GM19239 (cell line): ENCODE results near the gene AXIN2.
"Not testable (repeated sequence)": the region's sequence is repeated elsewhere in the genome, so short reads cannot be mapped to it uniquely, and the experiment has no call there.

Source experiments
- DNase-seq: peaks from one replicate; pipeline ENCODE4 v3.0.0; 2011; ENCODE audit warnings: low spot score; ENCODE audit not compliant: insufficient read length
- FAIRE-seq: peaks from 2 replicates; lab custom pipeline; 2011; peaks lifted over from hg19 to GRCh38; lab: Jason Lieb, UNC

Gene AXIN2

GRCh38 chr17:65523853-65524664 lies 37.4 kb downstream of the AXIN2 start:
- FAIRE-seq: no peak
- no peak for DNase-seq

DNA sequence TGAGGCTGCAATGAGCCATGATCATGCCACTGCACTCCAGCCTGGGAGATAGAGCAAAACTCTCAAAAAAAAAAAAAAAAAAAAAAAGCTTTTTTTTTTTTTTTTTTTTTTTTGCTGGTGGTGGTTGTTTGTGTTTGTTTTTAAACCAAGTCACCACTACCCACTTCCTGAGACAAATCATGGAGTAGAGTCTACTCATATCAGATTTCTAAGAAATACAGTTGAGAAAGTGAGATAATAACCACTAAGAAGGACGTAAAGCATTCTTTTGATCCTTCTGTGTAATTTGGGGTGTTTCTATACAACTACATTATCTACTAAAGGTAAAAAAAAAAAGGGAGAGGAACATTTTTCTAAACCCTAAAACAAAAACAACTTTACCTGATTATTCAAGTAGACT lies 38.0 kb downstream of the AXIN2 start:
- DNase-seq (no peak), FAIRE-seq (no peak)

DNA sequence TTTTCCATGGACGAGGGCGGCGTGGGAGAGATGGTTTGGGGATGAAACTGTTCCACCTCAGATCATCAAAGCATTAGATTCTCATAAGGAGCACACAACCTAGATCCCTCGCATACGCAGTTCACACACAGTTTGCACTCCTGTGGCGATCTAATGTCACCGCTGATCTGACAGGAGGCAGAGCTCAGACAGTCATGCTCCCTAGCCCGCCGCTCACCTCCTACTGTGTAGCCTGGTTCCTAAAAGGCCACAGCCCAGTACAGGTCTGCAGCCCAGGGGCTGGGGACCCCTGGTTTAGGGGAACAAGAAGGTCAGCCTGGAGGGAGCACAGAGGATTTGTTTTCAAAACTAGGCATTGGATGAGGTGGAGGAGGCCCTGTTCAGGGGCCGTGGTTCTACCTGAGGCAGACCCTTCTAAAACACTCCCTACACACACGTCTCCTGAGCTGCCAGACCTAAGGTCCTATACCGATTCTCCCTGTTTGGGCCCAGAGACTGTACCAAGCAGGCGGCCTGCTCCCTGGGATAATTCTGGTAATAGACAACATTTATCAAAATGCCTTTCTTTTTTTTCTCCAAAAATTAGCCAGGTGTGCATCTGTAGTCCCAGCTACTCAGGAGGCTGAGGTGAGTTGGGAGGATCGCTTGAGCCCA lies 38.6 kb downstream of the AXIN2 start:
- FAIRE-seq: no peak
- no peak for DNase-seq

DNA sequence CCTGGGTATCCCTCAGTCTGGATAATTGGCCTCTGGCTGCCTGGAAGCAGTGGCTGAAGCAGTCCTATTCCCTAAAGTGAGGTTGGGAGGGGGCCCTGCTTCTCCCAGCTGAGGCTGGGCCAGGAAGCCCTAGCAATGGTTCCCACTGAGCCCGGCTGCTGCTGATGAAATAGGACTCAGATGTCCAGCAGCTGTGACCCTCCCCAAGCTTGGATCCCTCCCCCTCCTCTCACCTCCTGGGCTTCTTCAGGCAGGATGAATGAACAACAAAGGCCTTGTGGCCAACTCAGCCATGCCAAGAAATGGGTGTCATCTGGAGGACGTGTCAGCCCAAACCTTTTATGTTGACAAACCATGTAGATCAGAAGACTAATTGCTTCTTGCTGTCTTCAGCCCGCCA lies 42.0 kb downstream of the AXIN2 start:
- no peak for FAIRE-seq

GRCh38 chr17:65518256-65518655 lies 43.2 kb downstream of the AXIN2 start:
- no peak for FAIRE-seq
- no peak for DNase-seq

More for the DNA sequence above, 42.0 kb downstream of the AXIN2 start:
- no peak for DNase-seq

DNA sequence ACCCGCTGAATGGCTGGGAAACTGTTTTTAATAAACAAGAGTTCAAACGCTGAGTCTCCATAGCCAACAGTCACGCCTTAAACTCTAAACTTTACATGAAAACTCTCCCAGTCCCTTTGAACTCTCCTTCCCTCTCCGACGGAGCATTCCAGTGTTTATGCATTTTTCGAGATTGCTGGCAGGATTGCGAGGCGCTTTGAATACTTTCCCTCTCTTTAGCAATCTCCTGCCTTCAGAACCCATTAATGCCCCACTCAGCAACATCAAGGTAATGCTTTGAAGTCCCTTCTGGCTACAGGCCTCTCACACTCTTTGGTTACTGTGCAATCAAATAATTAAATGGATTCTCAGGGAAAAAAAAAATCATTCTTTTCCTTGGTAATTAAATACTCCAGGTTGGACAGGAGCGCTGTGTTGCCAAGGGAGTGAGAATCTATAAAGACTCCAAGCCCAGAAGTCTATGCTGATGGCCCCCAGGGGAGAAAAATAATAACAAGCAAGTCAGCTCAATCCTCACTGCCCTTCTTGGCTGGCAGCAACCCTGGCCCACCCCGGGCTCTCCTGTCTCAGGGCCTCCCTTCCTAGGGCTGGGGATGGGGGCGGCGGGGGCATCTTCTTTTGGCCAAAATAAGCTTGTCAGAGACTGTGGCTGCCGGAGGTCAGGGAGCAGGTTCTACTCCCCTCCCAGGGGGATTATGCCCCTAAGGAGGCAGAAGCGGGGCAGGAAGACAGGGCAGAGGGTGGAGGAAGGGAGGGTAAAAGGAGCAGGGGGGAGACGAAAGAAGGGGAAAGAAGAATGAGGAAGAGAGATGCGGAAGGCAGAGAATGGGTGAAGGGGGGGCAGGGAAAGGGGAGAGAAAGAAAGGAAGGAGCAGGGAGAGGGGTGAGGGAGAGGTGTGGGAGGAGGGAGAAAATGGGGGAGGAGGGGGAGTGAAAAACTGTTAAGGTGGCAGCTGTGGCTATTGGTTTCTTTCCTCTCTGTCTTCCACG lies 45.2 kb downstream of the AXIN2 start:
- no peak for DNase-seq
- no peak for FAIRE-seq

DNA sequence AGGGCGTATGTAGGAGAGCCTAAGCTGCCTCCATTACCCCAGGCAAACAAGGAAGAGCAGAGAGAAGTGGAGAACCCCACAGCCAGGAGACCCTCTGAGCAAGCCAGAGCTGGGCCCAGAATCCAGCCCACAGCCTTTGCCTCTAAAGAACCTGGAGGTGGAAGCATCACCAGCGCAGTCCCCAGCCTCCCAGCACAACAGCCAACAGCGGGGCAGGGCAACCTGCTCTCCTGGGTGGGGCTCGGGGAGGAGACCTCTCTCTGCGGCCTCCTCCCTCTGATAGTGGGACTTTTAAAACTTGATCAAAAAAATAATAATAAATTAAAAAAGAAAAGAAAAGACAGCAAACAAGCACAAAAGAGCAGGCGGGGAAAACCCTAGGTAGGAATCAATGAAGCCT lies 45.9 kb downstream of the AXIN2 start:
- DNase-seq (no peak), FAIRE-seq (no peak)

- no peak for DNase-seq
- no peak for FAIRE-seq
Observed at GRCh38 chr17:65514541-65514940, 46.9 kb downstream of the AXIN2 start.

DNA sequence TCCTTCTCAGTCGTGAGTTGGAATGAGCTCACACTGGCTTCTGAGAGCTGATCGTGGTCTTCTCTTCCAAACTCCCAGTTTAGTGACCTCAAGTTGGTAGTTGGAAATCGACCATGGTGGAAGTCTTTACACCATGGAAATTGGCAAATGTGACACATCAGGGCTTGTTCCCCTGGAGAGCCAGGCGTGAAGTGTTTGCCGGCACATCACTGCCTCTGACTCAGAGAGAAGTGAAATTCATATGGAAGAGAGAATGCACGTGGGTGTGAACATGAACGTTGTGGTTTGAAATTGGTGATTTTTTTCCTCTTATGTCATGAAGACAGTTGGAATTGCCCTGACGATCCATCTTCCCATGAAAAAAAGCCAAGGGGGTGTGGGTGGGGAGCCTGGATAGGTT lies 47.4 kb downstream of the AXIN2 start:
- FAIRE-seq (no peak), DNase-seq (no peak)

- DNase-seq (no peak), FAIRE-seq (no peak)
Observed at GRCh38 chr17:65511316-65511715, 50.1 kb downstream of the AXIN2 start.

DNA sequence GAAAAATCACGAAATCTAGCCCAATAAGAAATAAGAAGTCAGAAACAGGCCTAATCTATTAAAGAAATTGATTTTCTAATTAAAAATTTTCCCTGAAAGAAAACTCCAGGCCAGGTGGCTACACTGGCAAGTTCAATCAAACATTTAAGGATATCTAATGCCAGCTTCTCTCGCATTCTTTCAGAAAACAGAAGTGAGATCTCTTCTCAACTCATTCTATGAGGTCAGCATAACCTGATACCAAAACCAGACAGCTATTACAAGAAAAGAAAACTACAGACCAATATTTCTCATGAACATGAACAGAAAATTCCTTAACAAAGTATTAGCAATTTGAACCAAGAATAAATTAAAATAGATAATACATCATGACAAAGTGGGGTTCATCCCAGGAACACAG lies 52.4 kb downstream of the AXIN2 start:
- DNase-seq: no peak
- no peak for FAIRE-seq

GRCh38 chr17:65504673-65505072 lies 56.8 kb downstream of the AXIN2 start:
- DNase-seq, FAIRE-seq: not testable (repeated sequence)

GRCh38 chr17:65504141-65504540 lies 57.3 kb downstream of the AXIN2 start:
- DNase-seq (no peak), FAIRE-seq (no peak)

GRCh38 chr17:65503557-65503956 lies 57.9 kb downstream of the AXIN2 start:
- DNase-seq (no peak), FAIRE-seq (no peak)

GRCh38 chr17:65498816-65499215 lies 62.6 kb downstream of the AXIN2 start:
- DNase-seq: no peak
- FAIRE-seq: no peak

GRCh38 chr17:65496801-65497200 lies 64.6 kb downstream of the AXIN2 start:
- FAIRE-seq: no peak
- no peak for DNase-seq

DNA sequence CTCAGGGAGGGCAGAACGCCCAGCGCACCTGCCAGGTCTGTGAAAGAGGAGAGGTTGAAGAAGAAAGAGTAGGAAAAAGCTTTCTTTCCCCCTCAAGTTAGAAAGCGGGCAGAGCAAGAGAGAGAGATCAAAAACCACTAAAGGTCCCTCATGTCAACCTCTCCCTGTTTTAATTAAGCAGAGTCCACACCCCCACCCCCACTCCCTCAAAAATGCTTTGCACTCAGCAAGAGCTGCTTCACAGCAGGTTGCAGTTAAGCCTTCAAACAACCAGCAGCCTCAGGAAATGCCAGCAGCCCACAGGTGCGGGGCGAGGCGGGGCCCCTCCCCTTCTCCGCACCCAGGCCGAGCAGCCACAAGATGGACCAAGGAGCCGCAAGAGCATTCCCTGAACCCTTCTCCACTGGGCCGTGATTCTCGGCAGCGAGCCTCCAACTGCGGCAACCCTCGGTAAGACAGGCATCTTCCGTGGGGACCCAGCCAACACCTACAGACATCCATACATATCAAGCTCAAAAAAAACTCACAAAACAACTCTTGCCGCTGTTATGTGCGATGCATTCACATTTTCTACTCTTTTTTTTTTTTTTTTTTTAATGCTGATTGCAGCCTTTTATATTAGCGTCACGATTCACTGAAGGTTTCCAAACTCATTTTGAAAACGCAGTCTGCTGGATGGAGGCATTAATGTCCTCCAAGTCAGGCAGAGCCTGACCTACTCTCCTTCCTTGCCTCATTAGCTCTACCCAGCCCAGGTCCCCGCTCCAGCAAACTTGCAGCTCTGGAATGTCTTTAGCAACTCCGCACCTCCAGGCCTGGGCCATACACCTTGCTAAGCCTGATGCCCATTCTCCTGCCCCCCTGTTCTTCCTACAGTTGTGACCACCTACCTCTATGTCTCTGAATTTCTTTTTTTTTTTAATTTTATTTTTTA lies 66.1 kb downstream of the AXIN2 start:
- no peak for FAIRE-seq

GRCh38 chr17:65489413-65490155 lies 71.9 kb downstream of the AXIN2 start:
- DNase-seq: no peak
- no peak for FAIRE-seq

More for the DNA sequence above, 66.1 kb downstream of the AXIN2 start:
- DNase-seq: no peak

DNA sequence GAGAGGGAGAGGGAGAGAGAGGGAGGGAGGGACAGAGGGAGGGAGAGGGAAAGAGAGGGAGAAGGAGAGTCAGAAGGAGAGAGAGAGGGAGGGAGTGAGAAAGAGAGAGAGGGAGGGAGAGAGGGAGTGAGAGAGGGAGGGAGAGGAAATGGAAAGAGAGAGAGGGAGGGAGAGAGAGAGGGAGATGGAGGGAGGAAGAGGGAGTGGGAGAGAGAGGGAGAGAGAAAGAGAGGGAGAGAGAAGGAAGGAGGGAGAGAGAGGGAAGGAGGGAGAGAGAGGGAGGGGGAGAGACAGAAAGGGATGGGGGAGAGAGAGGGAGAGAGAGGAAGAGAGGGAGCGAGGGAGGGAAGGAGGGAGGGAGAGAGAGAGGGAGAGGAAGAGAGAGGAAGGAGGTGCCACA lies 72.8 kb downstream of the AXIN2 start:
- DNase-seq: no peak
- FAIRE-seq: no peak
